WTC11 (cell line): ENCODE results near the gene NRSN1. TPM values are rescaled to one million over a fixed set of nuclear protein-coding genes. Genes with fewer than 3 reads are reported as not detected.

ENCODE experiments used
- AFF4 ChIP-seq: sonication (generic); formaldehyde crosslinking; IDR thresholded peaks from 2 replicates; pipeline ENCODE4 v1.8.1; 2023; ENCODE audit warnings: mild to moderate bottlenecking, missing genetic modification reagents, borderline replicate concordance
- ARID4B ChIP-seq: sonication (generic); formaldehyde crosslinking; IDR thresholded peaks from 2 replicates; pipeline ENCODE4 v1.8.0; 2023; ENCODE audit warnings: missing genetic modification reagents, mild to moderate bottlenecking, borderline replicate concordance
- ATF3 ChIP-seq: sonication (generic); formaldehyde crosslinking; conservative IDR thresholded peaks from 2 replicates; pipeline ENCODE4 v1.8.1; 2022; ENCODE audit warnings: mild to moderate bottlenecking, missing genetic modification reagents
- E2F4 ChIP-seq: sonication (generic); formaldehyde crosslinking; IDR thresholded peaks from 2 replicates; pipeline ENCODE4 v1.8.1; 2022; ENCODE audit warnings: low read depth, mild to moderate bottlenecking, moderate library complexity, missing genetic modification reagents, borderline replicate concordance
- ELF4 ChIP-seq: sonication (generic); formaldehyde crosslinking; IDR thresholded peaks from 2 replicates; pipeline ENCODE4 v1.8.1; 2022; ENCODE audit warnings: low read depth, mild to moderate bottlenecking, moderate library complexity, missing genetic modification reagents
- EMX1 ChIP-seq: fragments of 250-450 bp; sonication (Bioruptor Pico); IDR thresholded peaks from 2 replicates; pipeline ENCODE4 v1.8.0; 2021; ENCODE audit warnings: mild to moderate bottlenecking
- ETV6 ChIP-seq: sonication (generic); formaldehyde crosslinking; IDR thresholded peaks from 2 replicates; pipeline ENCODE4 v1.8.1; 2022; ENCODE audit warnings: mild to moderate bottlenecking, missing genetic modification reagents
- FOXP1 ChIP-seq: sonication (generic); formaldehyde crosslinking; IDR thresholded peaks from 2 replicates; pipeline ENCODE4 v1.8.0; 2022; ENCODE audit warnings: missing genetic modification reagents, mild to moderate bottlenecking, moderate library complexity, borderline replicate concordance
- GTF2I ChIP-seq: fragments of 250-450 bp; sonication (Bioruptor Pico); conservative IDR thresholded peaks from 2 replicates; pipeline ENCODE4 v1.4.0; 2021; ENCODE audit warnings: mild to moderate bottlenecking
- HMGXB4 ChIP-seq: sonication (generic); formaldehyde crosslinking; IDR thresholded peaks from 2 replicates; pipeline ENCODE4 v1.8.1; 2023; ENCODE audit warnings: mild to moderate bottlenecking, moderate library complexity, missing genetic modification reagents
- IRF1 ChIP-seq: sonication (generic); formaldehyde crosslinking; IDR thresholded peaks from 2 replicates; pipeline ENCODE4 v1.8.0; 2023; ENCODE audit warnings: missing genetic modification reagents
- JUN ChIP-seq: sonication (generic); formaldehyde crosslinking; IDR thresholded peaks from 2 replicates; pipeline ENCODE4 v1.8.0; 2023; ENCODE audit warnings: mild to moderate bottlenecking, missing genetic modification reagents
- MAX ChIP-seq: sonication (generic); formaldehyde crosslinking; IDR thresholded peaks from 2 replicates; pipeline ENCODE4 v1.8.0; 2022; ENCODE audit warnings: mild to moderate bottlenecking, missing genetic modification reagents
- MLX ChIP-seq: sonication (generic); formaldehyde crosslinking; IDR thresholded peaks from 2 replicates; pipeline ENCODE4 v1.8.1; 2023; ENCODE audit warnings: mild to moderate bottlenecking, missing genetic modification reagents, moderate library complexity
- NR2C2 ChIP-seq: sonication (generic); formaldehyde crosslinking; IDR thresholded peaks from 2 replicates; pipeline ENCODE4 v1.8.0; 2022; ENCODE audit warnings: mild to moderate bottlenecking, missing genetic modification reagents
- OVOL2 ChIP-seq: fragments of 250-450 bp; sonication (Bioruptor Pico); IDR thresholded peaks from 2 replicates; pipeline ENCODE4 v1.9.0; 2021; ENCODE audit warnings: mild to moderate bottlenecking, borderline replicate concordance
- PREB ChIP-seq: sonication (generic); formaldehyde crosslinking; IDR thresholded peaks from 2 replicates; pipeline ENCODE4 v1.8.1; 2022; ENCODE audit warnings: mild to moderate bottlenecking, missing genetic modification reagents, moderate library complexity, borderline replicate concordance
- PRRX2 ChIP-seq: fragments of 250-450 bp; sonication (Bioruptor Pico); IDR thresholded peaks from 2 replicates; pipeline ENCODE4 v1.8.0; 2021; ENCODE audit warnings: mild to moderate bottlenecking
- RORB ChIP-seq: fragments of 250-450 bp; sonication (Bioruptor Pico); IDR thresholded peaks from 2 replicates; pipeline ENCODE4 v1.9.0; 2021; ENCODE audit warnings: mild to moderate bottlenecking
- ZMAT4 ChIP-seq: fragments of 250-450 bp; sonication (Bioruptor Pico); IDR thresholded peaks from 2 replicates; pipeline ENCODE4 v1.9.0; 2021; ENCODE audit warnings: mild to moderate bottlenecking
- ZNF219 ChIP-seq: sonication (generic); formaldehyde crosslinking; IDR thresholded peaks from 2 replicates; pipeline ENCODE4 v1.8.0; 2023; ENCODE audit warnings: missing genetic modification reagents, mild to moderate bottlenecking, borderline replicate concordance
- ZNF232 ChIP-seq: sonication (generic); formaldehyde crosslinking; IDR thresholded peaks from 2 replicates; pipeline ENCODE4 v1.8.0; 2022; ENCODE audit warnings: mild to moderate bottlenecking, missing genetic modification reagents
- ZNF263 ChIP-seq: sonication (generic); formaldehyde crosslinking; IDR thresholded peaks from 2 replicates; pipeline ENCODE4 v1.8.1; 2022; ENCODE audit warnings: low read depth, mild to moderate bottlenecking, moderate library complexity, missing genetic modification reagents
- ZNF416 ChIP-seq: fragments of 250-450 bp; sonication (Bioruptor Pico); IDR thresholded peaks from 2 replicates; pipeline ENCODE4 v1.9.0; 2021; ENCODE audit warnings: mild to moderate bottlenecking, inconsistent platforms
- total RNA-seq: library from RNA; stranded (reverse); gene quantifications from 3 replicates; pipeline ENCODE4 v1.2.3, GENCODE V29; 2021

The NRSN1 gene
- total RNA-seq, 1 experiment from 2014 or later: not detected

- TF ChIP-seq ARID4B (CRISPR knock-in tag): 0 out of 2 replicates have a peak, but pooled peaks have one; percentile 41
- TF ChIP-seq PRRX2: no peak
- TF ChIP-seq PREB (CRISPR knock-in tag): 0 out of 2 replicates have a peak, but pooled peaks have one; percentile 46
- TF ChIP-seq RORB (CRISPR knock-in tag): no peak
- TF ChIP-seq ELF4 (CRISPR knock-in tag): no peak
- no peak for TF ChIP-seq ZMAT4 (CRISPR knock-in tag)
- TF ChIP-seq GTF2I (CRISPR knock-in tag): no peak
- TF ChIP-seq MAX (CRISPR knock-in tag): peak; percentile 54; the same call in 1 of the 2 replicates
- TF ChIP-seq NR2C2 (CRISPR knock-in tag): no peak
- no peak for TF ChIP-seq OVOL2
- no peak for TF ChIP-seq E2F4 (CRISPR knock-in tag)
- no peak for TF ChIP-seq EMX1 (CRISPR knock-in tag)
- no peak for TF ChIP-seq HMGXB4 (CRISPR knock-in tag)
- no peak for TF ChIP-seq AFF4 (CRISPR knock-in tag)
- TF ChIP-seq MLX: no peak
- TF ChIP-seq IRF1 (CRISPR knock-in tag): no peak
- TF ChIP-seq ZNF263 (CRISPR knock-in tag): no peak
- TF ChIP-seq JUN (CRISPR knock-in tag): peak; percentile 35; the same call in 1 of the 2 replicates
- TF ChIP-seq ZNF219: no peak
- TF ChIP-seq FOXP1 (CRISPR knock-in tag): no peak
- no peak for TF ChIP-seq ZNF416 (CRISPR knock-in tag)
- no peak for TF ChIP-seq ATF3 (CRISPR knock-in tag)
- peak; percentile 84 for TF ChIP-seq ETV6
- peak; percentile 87; the same call in 1 of the 2 replicates for TF ChIP-seq ZNF232 (CRISPR knock-in tag)
Measured at GRCh38 chr6:24126586-24127192, 674 bp downstream of the NRSN1 start (continued).
